Osteocyte (in vitro differentiated cells): ENCODE measurements around the gene JUND. TPM values are rescaled to one million over a fixed set of nuclear protein-coding genes. Genes with fewer than 3 reads are reported as not detected.

ENCODE experiments used
- DNase-seq: peaks from one replicate; pipeline ENCODE4 v3.0.0; 2021; ENCODE audit warnings: mixed read lengths; ENCODE audit not compliant: unreplicated experiment; ENCODE audit errors: extremely low spot score
- H3K27ac Mint-ChIP-seq: one replicate; pipeline ENCODE4 v1.8.0; 2021; ENCODE audit warnings: mild to moderate bottlenecking, mixed read lengths; ENCODE audit not compliant: unreplicated experiment
- H3K27me3 Mint-ChIP-seq: one replicate; pipeline ENCODE4 v1.8.0; 2021; ENCODE audit warnings: mixed read lengths; ENCODE audit not compliant: unreplicated experiment
- H3K36me3 Mint-ChIP-seq: one replicate; pipeline ENCODE4 v1.8.0; 2021; ENCODE audit warnings: mixed read lengths; ENCODE audit not compliant: unreplicated experiment
- H3K4me1 Mint-ChIP-seq: one replicate; pipeline ENCODE4 v1.8.0; 2021; ENCODE audit warnings: mixed read lengths; ENCODE audit not compliant: unreplicated experiment
- H3K4me3 Mint-ChIP-seq: one replicate; pipeline ENCODE4 v1.8.0; 2021; ENCODE audit warnings: mild to moderate bottlenecking, moderate library complexity, mixed read lengths; ENCODE audit not compliant: unreplicated experiment
- H3K9me3 Mint-ChIP-seq: one replicate; pipeline ENCODE4 v1.8.0; 2021; ENCODE audit warnings: mixed read lengths; ENCODE audit not compliant: unreplicated experiment
- total RNA-seq: library from RNA; stranded (reverse); gene quantifications from 2 replicates; pipeline ENCODE4 v1.2.1, GENCODE V29; 2021
- TF ChIP-seq, protein P1 (sequence below): fragments of 200-600 bp; sonication (generic); IDR thresholded peaks from 2 replicates; pipeline ENCODE4 v1.5.0; 2021; ENCODE audit warnings: antibody characterized with exemption, mild to moderate bottlenecking, moderate library complexity

The JUND gene
- total RNA-seq, 1 donor from 2014 or later: 241 TPM

DNA sequence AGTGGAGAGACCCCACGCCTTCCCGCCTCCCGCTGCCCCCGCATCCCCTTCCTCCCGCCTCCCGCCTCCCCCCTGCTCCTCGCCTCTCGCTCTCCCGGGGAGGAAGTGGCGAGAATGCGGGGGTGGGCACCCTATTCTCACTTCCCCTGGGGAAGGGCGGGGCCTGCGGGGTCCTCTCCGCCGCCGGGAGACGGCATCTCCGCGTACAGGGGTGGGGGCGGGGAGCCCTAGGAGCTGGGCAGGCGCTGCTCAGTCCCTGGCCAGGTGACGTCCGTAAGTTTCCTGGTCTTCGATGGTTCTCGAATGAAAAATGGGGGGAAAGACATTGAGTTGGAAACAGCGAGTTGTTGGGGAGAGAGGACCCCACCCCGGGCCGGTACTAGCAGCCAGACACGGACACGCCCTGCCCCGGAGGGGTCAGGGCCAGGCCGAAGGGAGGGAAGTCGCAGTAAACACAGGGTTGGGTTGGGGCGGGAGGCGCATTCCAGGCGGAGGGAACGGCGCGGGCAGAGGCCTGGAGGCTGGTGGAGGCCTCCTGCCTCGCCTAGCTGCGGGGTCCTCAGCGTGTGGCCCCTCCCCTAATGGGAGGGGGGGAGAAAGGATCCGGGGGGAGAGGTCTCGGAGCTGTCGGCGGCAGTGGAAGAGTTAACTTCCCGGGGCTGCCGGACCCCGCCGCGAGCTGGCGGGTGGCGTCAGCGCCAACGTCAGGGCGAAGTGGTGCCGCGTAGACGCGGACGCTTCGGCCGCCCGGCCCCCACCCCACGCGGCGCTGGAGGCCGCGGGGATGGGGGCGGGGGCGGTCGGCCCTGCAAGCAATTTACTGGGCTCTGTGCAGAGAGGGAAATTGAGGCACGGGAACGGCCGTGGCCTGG lies 10.4 kb upstream of the JUND start:
- Mint-ChIP-seq H3K27ac (peak overlapping the region; percentile 96), H3K4me1 (peaks cover 59% of the 10 kb centered on the region), H3K27me3 (no peaks in the 10 kb centered on the region), H3K36me3 (no peaks in the 10 kb centered on the region), H3K9me3 (no peaks in the 10 kb centered on the region), H3K4me3 (peak overlapping the region; percentile 77)
- DNase-seq: no peak
- TF ChIP-seq, protein P1, sequence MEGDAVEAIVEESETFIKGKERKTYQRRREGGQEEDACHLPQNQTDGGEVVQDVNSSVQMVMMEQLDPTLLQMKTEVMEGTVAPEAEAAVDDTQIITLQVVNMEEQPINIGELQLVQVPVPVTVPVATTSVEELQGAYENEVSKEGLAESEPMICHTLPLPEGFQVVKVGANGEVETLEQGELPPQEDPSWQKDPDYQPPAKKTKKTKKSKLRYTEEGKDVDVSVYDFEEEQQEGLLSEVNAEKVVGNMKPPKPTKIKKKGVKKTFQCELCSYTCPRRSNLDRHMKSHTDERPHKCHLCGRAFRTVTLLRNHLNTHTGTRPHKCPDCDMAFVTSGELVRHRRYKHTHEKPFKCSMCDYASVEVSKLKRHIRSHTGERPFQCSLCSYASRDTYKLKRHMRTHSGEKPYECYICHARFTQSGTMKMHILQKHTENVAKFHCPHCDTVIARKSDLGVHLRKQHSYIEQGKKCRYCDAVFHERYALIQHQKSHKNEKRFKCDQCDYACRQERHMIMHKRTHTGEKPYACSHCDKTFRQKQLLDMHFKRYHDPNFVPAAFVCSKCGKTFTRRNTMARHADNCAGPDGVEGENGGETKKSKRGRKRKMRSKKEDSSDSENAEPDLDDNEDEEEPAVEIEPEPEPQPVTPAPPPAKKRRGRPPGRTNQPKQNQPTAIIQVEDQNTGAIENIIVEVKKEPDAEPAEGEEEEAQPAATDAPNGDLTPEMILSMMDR: no peak

DNA sequence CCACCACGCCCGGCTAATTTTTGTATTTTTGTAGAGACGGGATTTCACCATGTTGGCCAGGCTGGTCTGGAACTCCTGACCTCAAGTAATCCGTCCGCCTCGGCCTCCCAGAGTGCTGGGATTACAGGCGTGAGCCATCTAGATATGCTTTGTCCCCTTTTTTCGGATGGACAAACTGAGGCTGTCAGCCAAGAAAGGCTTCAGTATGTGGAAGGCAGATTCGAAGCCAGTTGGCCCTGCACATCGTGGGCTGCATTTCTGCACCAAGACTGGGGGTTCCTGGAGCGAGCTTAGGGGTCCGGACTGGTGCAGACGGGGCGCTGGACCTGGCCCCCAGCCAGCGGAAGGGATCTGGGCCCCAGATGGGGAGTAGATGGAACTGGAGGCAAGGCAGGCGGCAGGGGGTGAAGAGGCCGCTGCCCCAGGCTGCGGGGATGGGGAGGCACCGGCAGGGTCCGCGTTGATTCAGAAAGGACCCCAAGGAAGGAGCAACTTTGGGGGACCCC lies 9.7 kb upstream of the JUND start:
- Mint-ChIP-seq H3K4me1 (peaks cover 64% of the 10 kb centered on the region), H3K9me3 (no peaks in the 10 kb centered on the region), H3K36me3 (no peaks in the 10 kb centered on the region), H3K27me3 (no peaks in the 10 kb centered on the region), H3K27ac (peak overlapping the region; percentile 73), H3K4me3 (peak overlapping the region; percentile 35)
- TF ChIP-seq, protein P1: no peak
- DNase-seq: no peak

DNA sequence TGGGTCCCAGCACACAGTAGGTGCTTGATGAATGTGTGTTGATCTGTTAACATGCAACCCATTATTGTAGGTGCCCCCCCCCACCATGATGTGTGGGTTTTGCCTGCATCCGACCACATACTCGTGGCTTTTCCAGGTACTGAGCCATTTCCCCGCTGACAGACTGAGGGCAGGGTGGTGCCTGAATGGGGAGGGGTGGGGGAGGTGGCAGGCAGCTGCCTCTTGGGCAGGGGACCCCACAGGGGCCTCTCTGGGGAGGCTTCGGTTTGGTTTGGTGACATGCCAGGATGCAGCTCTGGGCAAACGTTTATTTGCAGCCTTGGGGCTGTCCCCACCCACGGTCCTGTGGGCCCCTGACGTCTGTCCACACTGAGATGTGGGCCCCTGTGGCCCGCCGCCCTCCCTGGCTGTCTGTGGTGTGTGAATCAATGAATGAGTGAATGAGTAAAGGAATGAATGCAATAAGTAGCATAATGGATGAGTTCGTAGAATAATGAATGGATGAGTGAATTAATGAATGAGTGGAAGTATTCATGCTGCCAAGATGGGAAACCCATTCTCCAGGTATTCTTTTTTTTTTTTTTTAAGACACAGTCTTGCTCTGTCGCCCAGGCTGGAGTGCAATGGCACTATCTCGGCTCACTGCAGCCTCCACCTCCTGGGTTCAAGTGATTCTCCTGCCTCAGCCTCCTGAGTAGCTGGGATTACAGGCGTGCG lies 9.0 kb upstream of the JUND start:
- Mint-ChIP-seq H3K27me3 (no peaks in the 10 kb centered on the region), H3K4me1 (peaks cover 64% of the 10 kb centered on the region), H3K9me3 (no peaks in the 10 kb centered on the region), H3K4me3 (peak overlapping the region; percentile 30), H3K27ac (peak overlapping the region; percentile 76), H3K36me3 (no peaks in the 10 kb centered on the region)
- TF ChIP-seq, protein P1: no peak
- DNase-seq: no peak

DNA sequence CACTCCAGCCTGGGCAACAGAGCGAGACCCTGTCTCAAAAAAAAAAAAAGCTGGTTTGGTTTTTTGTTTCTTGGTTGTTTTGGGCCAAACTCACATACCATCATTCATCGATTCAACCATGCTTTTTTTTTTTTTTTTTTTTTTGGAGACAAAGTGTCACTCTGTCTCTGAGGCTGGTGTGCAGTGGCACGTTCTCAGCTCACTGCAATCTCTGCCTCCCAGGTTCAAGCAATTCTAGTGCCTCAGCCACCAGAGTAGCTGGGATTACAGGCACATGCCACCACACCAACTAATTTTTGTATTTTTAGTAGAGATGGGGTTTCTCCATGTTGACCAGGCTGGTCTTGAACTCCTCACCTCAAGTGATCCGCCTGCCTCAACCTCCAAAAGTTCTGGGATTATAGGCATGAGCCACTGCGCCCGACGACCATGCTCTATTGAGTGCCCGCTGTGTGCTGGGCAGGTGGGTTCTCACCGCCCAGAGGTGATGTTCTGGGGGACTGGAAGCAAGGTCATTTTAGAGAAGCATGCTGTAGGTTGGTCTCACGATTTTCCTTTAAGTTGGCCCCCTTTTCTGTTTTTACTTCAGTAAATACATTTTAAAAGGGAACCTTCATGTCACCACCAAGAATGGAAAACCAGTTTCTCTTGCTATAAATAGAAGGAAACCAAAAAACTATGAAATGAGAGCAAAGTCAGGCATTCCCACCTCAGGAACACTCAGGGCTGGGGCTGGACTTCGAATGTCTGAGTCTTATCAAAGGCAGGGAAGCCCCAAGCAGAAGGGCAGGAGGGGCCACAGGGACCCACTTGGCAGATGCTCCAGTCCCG lies 8.3 kb upstream of the JUND start:
- Mint-ChIP-seq H3K27me3 (no peaks in the 10 kb centered on the region), H3K9me3 (no peaks in the 10 kb centered on the region), H3K4me1 (peaks cover 64% of the 10 kb centered on the region), H3K4me3 (no peak overlapping the region), H3K27ac (peak overlapping the region; percentile 60), H3K36me3 (no peaks in the 10 kb centered on the region)
- TF ChIP-seq, protein P1: no peak
- DNase-seq: no peak
